Kidney (tissue), 14 donors: ENCODE measurements around the gene CARD9. TPM values are rescaled to one million over a fixed set of nuclear protein-coding genes. Genes with fewer than 3 reads are reported as not detected.

ENCODE experiments used
- DNase-seq, 5 donors: peaks; one replicate each; pipeline ENCODE4 v3.0.0-alpha.2; 2013 to 2020
- FAIRE-seq: peaks from 2 replicates; lab custom pipeline; 2012; peaks lifted over from hg19 to GRCh38; lab: Jason Lieb, UNC
- H3K27ac ChIP-seq, 2 donors: one replicate each; pipeline ENCODE4 v1.7.0; 2013; ENCODE audit warnings: low read depth in 2 of 2, low read length in 2 of 2, inconsistent platforms in 1 of 2
- H3K27me3 ChIP-seq: one replicate; pipeline ENCODE4 v1.7.1; 2013; ENCODE audit warnings: low read length, inconsistent platforms; ENCODE audit not compliant: control insufficient read depth, insufficient read depth
- H3K36me3 ChIP-seq, 3 donors: one replicate each; pipeline versions ENCODE4 v1.7.0 to v1.7.1; 2013; ENCODE audit warnings: low read length in 3 of 3, control low read depth in 1 of 3, inconsistent platforms in 1 of 3; ENCODE audit not compliant: insufficient read depth in 3 of 3, control insufficient read depth in 2 of 3
- H3K4me1 ChIP-seq, 3 donors: one replicate each; pipeline versions ENCODE4 v1.7.0 to v1.7.1; 2013; ENCODE audit warnings: low read length in 3 of 3, inconsistent platforms in 1 of 3, low read depth in 1 of 3; ENCODE audit not compliant: control insufficient read depth in 2 of 3, insufficient read depth in 2 of 3
- H3K4me3 ChIP-seq, 3 donors: one replicate each; pipeline versions ENCODE4 v1.7.0 to v1.8.1; 2013; ENCODE audit warnings: low read length in 3 of 3, control low read depth in 1 of 3, inconsistent platforms in 1 of 3
- H3K9ac ChIP-seq, 3 donors: one replicate each; pipeline versions ENCODE4 v1.7.0 to v1.7.1; 2013; ENCODE audit warnings: low read length in 3 of 3, control low read depth in 1 of 3, inconsistent platforms in 1 of 3
- H3K9me3 ChIP-seq, 3 donors: one replicate each; pipeline versions ENCODE4 v1.7.0 to v1.7.1; 2013; ENCODE audit warnings: low read length in 3 of 3, control low read depth in 1 of 3, inconsistent platforms in 1 of 3; ENCODE audit not compliant: control insufficient read depth in 2 of 3, insufficient read depth in 1 of 3
- intact Hi-C: fragments of 100-400 bp; cut with DNase I; formaldehyde crosslinking; loops from one replicate; pipeline ENCODE4 v1.11.1; 2022
- polyA plus RNA-seq: library from polyadenylated mRNA; stranded (reverse); fragments of 350-450 nt; fragmentation: Illumina TruSeq; extraction: RNeasy Lipid Tissue Mini Kit (QIAGEN cat#74804); gene quantifications from one replicate; pipeline ENCODE4 v1.2.3, GENCODE V29; 2014; ENCODE audit warnings: low read depth, low replicate concordance; ENCODE audit not compliant: insufficient read depth
- total RNA-seq: library from RNA; stranded (reverse); fragmentation: NEBNext Ultra II Directional; extraction: Animal tissue kit (Norgen Biotek cat#: 25700); gene quantifications from one replicate; pipeline ENCODE4 v1.2.1, GENCODE V29; 2021
- TF ChIP-seq, protein P1 (sequence below): IDR thresholded peaks from 3 replicates; pipeline ENCODE4 v1.5.1; 2012; ENCODE audit warnings: mild to moderate bottlenecking, moderate library complexity, borderline replicate concordance; ENCODE audit not compliant: insufficient read depth; ENCODE audit errors: extremely low read depth
- donor health status: control.
- donor health status: control.
- donor health status: control.
- donor health status: control.
- donor health status: control.
- donor health status: DM: yes; HTN: yes; CAD: no.
- donor health status: Normal renal cell carcinoma (clear cell type).

CARD9 gene
- total and polyA plus RNA-seq, 2 donors from 2014 or later = 1.5 to 7.0 TPM

DNA sequence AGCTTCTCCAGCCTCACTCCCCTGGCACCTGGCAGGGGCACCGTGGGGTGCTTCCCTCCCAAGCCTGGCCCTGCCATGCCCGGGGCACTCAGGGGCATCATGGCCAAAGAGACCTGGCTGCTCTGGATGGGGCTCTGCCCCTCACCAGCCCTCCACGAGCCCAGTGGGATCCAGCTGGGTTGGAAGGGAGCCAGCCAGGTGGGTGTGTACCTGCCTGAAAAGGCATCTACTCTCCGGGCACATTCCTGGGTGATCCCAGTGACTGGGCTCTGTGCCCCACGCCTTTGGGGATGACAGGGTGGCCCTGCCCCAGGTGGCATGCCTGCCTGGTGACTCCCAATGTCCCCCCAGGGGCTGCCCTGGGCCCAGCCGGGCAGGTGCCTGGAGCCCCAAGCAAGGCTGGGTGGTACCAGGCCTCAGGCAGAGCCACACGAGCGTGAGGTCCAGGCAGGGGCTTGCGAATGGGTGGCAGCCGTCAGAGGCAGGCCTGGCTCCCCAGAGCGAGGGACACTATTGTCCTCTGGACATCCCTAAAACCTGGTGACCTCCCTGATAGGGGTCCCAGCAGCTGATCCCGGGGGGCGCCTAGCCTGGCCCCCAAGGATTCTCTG, 45.4 kb downstream of the CARD9 start:
- DNase-seq (peak; percentile 46 to 88 (median 61)), FAIRE-seq (no peak)
- no peak overlapping the region for H3K27ac ChIP-seq
- no peaks in the 10 kb centered on the region for H3K36me3 ChIP-seq
- H3K9ac ChIP-seq = peak overlapping the region; percentile 30 to 77 (median 41)
- peaks cover 0 to 13% (median 0%) of the 10 kb centered on the region in 3 donors for H3K4me1 ChIP-seq
- peak overlapping the region; percentile 10 to 53 (median 52) for H3K4me3 ChIP-seq
- TF ChIP-seq, protein P1, sequence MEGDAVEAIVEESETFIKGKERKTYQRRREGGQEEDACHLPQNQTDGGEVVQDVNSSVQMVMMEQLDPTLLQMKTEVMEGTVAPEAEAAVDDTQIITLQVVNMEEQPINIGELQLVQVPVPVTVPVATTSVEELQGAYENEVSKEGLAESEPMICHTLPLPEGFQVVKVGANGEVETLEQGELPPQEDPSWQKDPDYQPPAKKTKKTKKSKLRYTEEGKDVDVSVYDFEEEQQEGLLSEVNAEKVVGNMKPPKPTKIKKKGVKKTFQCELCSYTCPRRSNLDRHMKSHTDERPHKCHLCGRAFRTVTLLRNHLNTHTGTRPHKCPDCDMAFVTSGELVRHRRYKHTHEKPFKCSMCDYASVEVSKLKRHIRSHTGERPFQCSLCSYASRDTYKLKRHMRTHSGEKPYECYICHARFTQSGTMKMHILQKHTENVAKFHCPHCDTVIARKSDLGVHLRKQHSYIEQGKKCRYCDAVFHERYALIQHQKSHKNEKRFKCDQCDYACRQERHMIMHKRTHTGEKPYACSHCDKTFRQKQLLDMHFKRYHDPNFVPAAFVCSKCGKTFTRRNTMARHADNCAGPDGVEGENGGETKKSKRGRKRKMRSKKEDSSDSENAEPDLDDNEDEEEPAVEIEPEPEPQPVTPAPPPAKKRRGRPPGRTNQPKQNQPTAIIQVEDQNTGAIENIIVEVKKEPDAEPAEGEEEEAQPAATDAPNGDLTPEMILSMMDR = no peak
- no peaks in the 10 kb centered on the region for H3K9me3 ChIP-seq
- no peaks in the 10 kb centered on the region for H3K27me3 ChIP-seq
- intact Hi-C loops = no loop called here

DNA sequence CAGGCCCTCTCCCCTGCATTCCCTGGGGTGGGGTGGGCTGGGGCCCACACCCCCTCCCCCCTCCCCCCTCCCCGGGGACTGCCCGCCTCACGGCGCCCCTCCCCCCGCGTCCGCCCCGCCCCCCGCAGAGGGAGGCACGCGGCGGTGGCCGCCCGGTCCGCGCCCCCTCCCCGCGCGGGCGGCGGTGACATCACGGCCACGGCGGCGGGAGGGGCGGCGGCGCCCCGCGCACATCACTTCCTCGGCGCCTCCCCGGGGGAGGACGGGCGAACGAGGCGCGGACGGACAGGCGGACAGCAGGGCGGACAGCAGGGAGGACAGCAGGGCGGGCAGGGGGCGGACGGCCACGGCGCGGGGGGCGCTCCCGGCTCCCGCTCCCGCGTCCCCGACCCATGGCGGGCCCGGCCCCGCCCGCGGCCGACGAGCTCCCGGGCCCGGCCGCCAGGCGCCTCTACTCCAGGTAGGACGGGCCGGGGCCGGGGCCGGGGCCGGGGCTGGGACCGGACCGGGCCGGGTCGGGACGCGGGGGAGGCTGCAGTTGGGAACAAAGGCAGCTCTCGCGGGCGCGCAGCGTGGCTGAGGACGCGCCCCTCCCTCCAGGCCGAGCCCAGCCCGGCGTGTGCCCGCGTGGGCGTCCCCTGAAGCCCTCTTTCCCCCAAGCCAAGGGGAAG, 46.0 kb downstream of the CARD9 start, which contains the start of gene GPSM1:
Gene GPSM1 (plus strand): TSS at position 236 of the 671 bp plus-strand sequence. CDS start 157 bp downstream, at position 393.
- no peaks in the 10 kb centered on the region for H3K27me3 ChIP-seq
- no peaks in the 10 kb centered on the region for H3K36me3 ChIP-seq
- peak within 1 kb of the TSS; percentile 32 to 75 for H3K27ac ChIP-seq
- no peaks in the 10 kb centered on the region for H3K9me3 ChIP-seq
- H3K4me3 ChIP-seq = peak within 1 kb of the TSS; percentile 10 to 53 (median 52)
- no peak for FAIRE-seq
- DNase-seq = peak in 4 of 5 donors; percentile 54 to 88 (median 82)
- H3K9ac ChIP-seq = peak within 1 kb of the TSS; percentile 30 to 77 (median 41)
- intact Hi-C loops = no loop called here
- TF ChIP-seq, protein P1 = no peak
- H3K4me1 ChIP-seq = peaks cover 0 to 13% (median 0%) of the 10 kb centered on the region in 3 donors

DNA sequence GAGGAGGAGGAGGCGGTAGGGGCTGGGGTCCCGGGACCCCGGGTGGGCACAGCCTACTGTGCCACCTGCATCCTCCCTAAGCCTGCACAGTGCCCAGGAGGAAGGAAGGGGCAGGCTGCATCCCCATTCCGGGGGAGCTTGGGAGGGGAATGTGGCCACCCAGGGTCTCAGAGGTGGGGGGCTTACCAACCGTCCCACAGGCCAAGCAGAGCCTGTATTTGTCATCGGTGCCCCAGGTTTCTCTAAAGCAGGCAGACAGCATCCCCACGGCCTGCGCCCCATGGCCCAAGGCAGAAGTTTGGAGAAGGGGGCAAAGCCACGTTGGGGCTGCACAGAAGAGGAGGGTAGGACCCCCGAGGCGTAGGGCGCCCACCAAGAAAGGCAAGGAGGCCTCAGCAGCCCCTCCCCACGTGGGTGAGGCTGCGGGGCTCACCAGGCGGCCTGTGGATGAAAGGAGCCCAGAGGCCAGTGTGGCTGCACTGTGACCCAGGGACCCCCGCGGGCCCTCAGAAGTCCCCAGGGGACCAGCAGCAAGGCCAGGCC, 46.6 kb downstream of the CARD9 start:
- Histone ChIP-seq H3K4me3 (no peak overlapping the region), H3K9me3 (no peaks in the 10 kb centered on the region), H3K4me1 (peaks cover 0 to 13% (median 0%) of the 10 kb centered on the region in 3 donors), H3K27ac (peak overlapping the region; percentile 32), H3K36me3 (no peaks in the 10 kb centered on the region), H3K9ac (peak overlapping the region in 1 of 3 donors; percentile 12), H3K27me3 (no peaks in the 10 kb centered on the region)
- FAIRE-seq (no peak), DNase-seq (peak in 2 of 5 donors; percentile 78 to 82)
- intact Hi-C loops = no loop called here
- TF ChIP-seq, protein P1 = no peak
